Motor neuron (in vitro differentiated cells): ENCODE measurements around the gene CTIF. TPM values are rescaled to one million over a fixed set of nuclear protein-coding genes. Genes with fewer than 3 reads are reported as not detected.
A peak's percentile ranks its signal among the peaks of the same experiment; 100 is the strongest.

Source experiments
- ATAC-seq, 8 experiments: fragments of 200-7000 bp; cut with Tn5 transposase; replicated peaks in 6 of 8; 2 replicates each; pipeline ENCODE4 v1.8.0; 2021; ENCODE audit warnings: mild to moderate bottlenecking in 8 of 8, moderate library complexity in 8 of 8
- H3K27ac ChIP-seq, 2 donors: fragments of 250-450 bp; sonication (Bioruptor Pico); 2 replicates each; pipeline ENCODE4 v1.9.0; 2021; ENCODE audit warnings: antibody characterized with exemption in 2 of 2, mild to moderate bottlenecking in 2 of 2, moderate library complexity in 1 of 2
- H3K4me1 ChIP-seq, 2 donors: fragments of 250-450 bp; sonication (Bioruptor Pico); replicated peaks in 1 of 2; 2 replicates each; pipeline ENCODE4 v1.6.1; 2021; ENCODE audit warnings: antibody characterized with exemption in 2 of 2, mild to moderate bottlenecking in 2 of 2, moderate library complexity in 1 of 2
- H3K4me3 ChIP-seq, 5 donors: fragments of 250-450 bp; sonication (Bioruptor Pico); 2 replicates each; pipeline ENCODE4 v1.9.0; 2021; ENCODE audit warnings: antibody characterized with exemption in 5 of 5, mild to moderate bottlenecking in 5 of 5, moderate library complexity in 4 of 5
- WGBS, 10 experiments: fragments of 450-650 bp; shearing (Covaris generic); methylation state at CpG; one replicate each; pipeline ENCODE4 v1.0.0; 2022; 5-methylcytosine and 5-hydroxymethylcytosine counted together
- in situ Hi-C, 9 experiments: fragments of 400-800 bp; cut with MboI; loops; one replicate each; pipeline ENCODE4 v1.15.0; 2021; ENCODE audit warnings: low sequenced_read_pairs in 9 of 9, low pct_unique_long_range_greater_than_20kb in 2 of 9; ENCODE audit not compliant: unreplicated experiment in 9 of 9
- total RNA-seq, 8 experiments: library from RNA; unstranded; fragments of 300-600 nt; gene quantifications; 2 replicates each; pipeline versions ENCODE4 v1.2.3 to v1.2.4, GENCODE V29; 2022

Gene CTIF
- total RNA-seq, 8 experiments from 2014 or later, result 17.8 to 85.9 (median 59.8) TPM

GRCh38 chr18:48855422-48856377 is 316.9 kb downstream of the CTIF start:
- in situ Hi-C loops, result no loop called here
- 73 to 100% (median 93%) methylated on average over 1 to 13 of the region's 18 CpGs; no CpG with 5 or more reads in 1 of the 10 experiments for WGBS, 10 experiments
- no peak overlapping the region for H3K4me3 ChIP-seq

GRCh38 chr18:48857023-48857694 is 318.3 kb downstream of the CTIF start:
- ATAC-seq, result no peak
- 80 to 100% (median 90%) methylated on average over 2 to 7 of the region's 14 CpGs; no CpG with 5 or more reads in 5 of the 10 experiments for WGBS, 10 experiments
- Histone ChIP-seq H3K4me1 (peaks cover 33 to 39% of the 10 kb centered on the region in 2 donors), H3K4me3 (no peak overlapping the region), H3K27ac (no peak overlapping the region)
- in situ Hi-C loops, result no loop called here

More at GRCh38 chr18:48855422-48856377, 316.9 kb downstream of the CTIF start:
- Histone ChIP-seq H3K27ac (no peak overlapping the region), H3K4me1 (peaks cover 30 to 36% of the 10 kb centered on the region in 2 donors)
- ATAC-seq, result peak in 1 of 8 experiments; percentile 7

GRCh38 chr18:48858676-48859075 is 319.8 kb downstream of the CTIF start:
- H3K4me3 ChIP-seq, result no peak overlapping the region
- in situ Hi-C loops, result no loop called here
- no peak for ATAC-seq
- H3K4me1 ChIP-seq, result peaks cover 42 to 47% of the 10 kb centered on the region in 2 donors
- peak overlapping the region; percentile 82 to 93 for H3K27ac ChIP-seq
- 50 to 100% (median 97%) methylated on average over 1 to 3 of the region's 4 CpGs; no CpG with 5 or more reads in 4 of the 10 experiments for WGBS, 10 experiments

- in situ Hi-C loops, result no loop called here
- H3K4me1 ChIP-seq, result peaks cover 42 to 45% of the 10 kb centered on the region in 2 donors
- peak overlapping the region; percentile 82 to 93 for H3K27ac ChIP-seq
- peak in 5 of 8 experiments; percentile 74 to 86 (median 83) for ATAC-seq
- H3K4me3 ChIP-seq, result no peak overlapping the region
- WGBS, 10 experiments, result 4 to 27% (median 8%) methylated on average over 2 to 5 of the region's 43 CpGs; no CpG with 5 or more reads in 6 of the 10 experiments
These were observed 320.8 kb downstream of the CTIF start for GRCh38 chr18:48859311-48860268.

GRCh38 chr18:48860269-48861180 is 321.7 kb downstream of the CTIF start:
- H3K4me1 ChIP-seq, result peaks cover 42 to 45% of the 10 kb centered on the region in 2 donors
- peak overlapping the region; percentile 82 to 93 for H3K27ac ChIP-seq
- H3K4me3 ChIP-seq, result no peak overlapping the region
- peak in 4 of 8 experiments; percentile 1 to 34 (median 19) for ATAC-seq
- WGBS, 10 experiments, result 10 to 93% (median 51%) methylated on average over 1 to 12 of the region's 28 CpGs; no CpG with 5 or more reads in 3 of the 10 experiments
- in situ Hi-C loops, result no loop called here

GRCh38 chr18:48861181-48861708 is 322.4 kb downstream of the CTIF start:
- 13 to 60% (median 50%) methylated on average over 1 to 4 of the region's 15 CpGs; no CpG with 5 or more reads in 5 of the 10 experiments for WGBS, 10 experiments
- in situ Hi-C loops, result no loop called here
- Histone ChIP-seq H3K27ac (peak overlapping the region; percentile 82 to 93), H3K4me3 (no peak overlapping the region), H3K4me1 (peaks cover 42 to 45% of the 10 kb centered on the region in 2 donors)
- ATAC-seq, result peak in 2 of 8 experiments; percentile 17 to 34

GRCh38 chr18:48862132-48862531 is 323.3 kb downstream of the CTIF start:
- in situ Hi-C loops, result no loop called here
- Histone ChIP-seq H3K4me1 (peaks cover 42 to 45% of the 10 kb centered on the region in 2 donors), H3K4me3 (no peak overlapping the region), H3K27ac (peak overlapping the region; percentile 68 to 82)
- ATAC-seq, result no peak
- 22 to 57% methylated on average over 4 to 8 of the region's 16 CpGs; no CpG with 5 or more reads in 8 of the 10 experiments for WGBS, 10 experiments

- no peak for ATAC-seq
- H3K4me1 ChIP-seq, result peaks cover 42 to 45% of the 10 kb centered on the region in 2 donors
- H3K4me3 ChIP-seq, result no peak overlapping the region
- WGBS, 10 experiments, result 88 to 100% (median 100%) methylated on average over 2 to 4 of the region's 22 CpGs; no CpG with 5 or more reads in 7 of the 10 experiments
- in situ Hi-C loops, result no loop called here
- peak overlapping the region; percentile 68 to 82 for H3K27ac ChIP-seq
These were observed 323.9 kb downstream of the CTIF start for GRCh38 chr18:48862678-48863270.

- Histone ChIP-seq H3K4me3 (no peak overlapping the region), H3K27ac (no peak overlapping the region), H3K4me1 (peaks cover 42 to 46% of the 10 kb centered on the region in 2 donors)
- ATAC-seq, result no peak
- WGBS, 10 experiments, result 80 to 100% (median 92%) methylated on average over 1 to 5 of the region's 8 CpGs; no CpG with 5 or more reads in 2 of the 10 experiments
- in situ Hi-C loops, result no loop called here
These were observed 324.7 kb downstream of the CTIF start for GRCh38 chr18:48863432-48864065.

GRCh38 chr18:48864876-48865275 is 326.0 kb downstream of the CTIF start:
- Histone ChIP-seq H3K27ac (no peak overlapping the region), H3K4me1 (peaks cover 36 to 37% of the 10 kb centered on the region in 2 donors), H3K4me3 (no peak overlapping the region)
- in situ Hi-C loops, result no loop called here
- ATAC-seq, result no peak
- 83 to 100% (median 94%) methylated on average over 1 to 6 of the region's 15 CpGs; no CpG with 5 or more reads in 4 of the 10 experiments for WGBS, 10 experiments
